ENCODE results near the gene MCRIP2.

MCRIP2 gene

GRCh38 chr16:672371-672770 lies 30.7 kb downstream of the MCRIP2 start:
- DNase-seq, result no peak

GRCh38 chr16:672851-673250 lies 31.2 kb downstream of the MCRIP2 start:
- no peak for DNase-seq

GRCh38 chr16:673399-673991 lies 31.9 kb downstream of the MCRIP2 start:
- no peak for DNase-seq

GRCh38 chr16:674214-674881 lies 32.7 kb downstream of the MCRIP2 start:
- DNase-seq, result no peak

DNA sequence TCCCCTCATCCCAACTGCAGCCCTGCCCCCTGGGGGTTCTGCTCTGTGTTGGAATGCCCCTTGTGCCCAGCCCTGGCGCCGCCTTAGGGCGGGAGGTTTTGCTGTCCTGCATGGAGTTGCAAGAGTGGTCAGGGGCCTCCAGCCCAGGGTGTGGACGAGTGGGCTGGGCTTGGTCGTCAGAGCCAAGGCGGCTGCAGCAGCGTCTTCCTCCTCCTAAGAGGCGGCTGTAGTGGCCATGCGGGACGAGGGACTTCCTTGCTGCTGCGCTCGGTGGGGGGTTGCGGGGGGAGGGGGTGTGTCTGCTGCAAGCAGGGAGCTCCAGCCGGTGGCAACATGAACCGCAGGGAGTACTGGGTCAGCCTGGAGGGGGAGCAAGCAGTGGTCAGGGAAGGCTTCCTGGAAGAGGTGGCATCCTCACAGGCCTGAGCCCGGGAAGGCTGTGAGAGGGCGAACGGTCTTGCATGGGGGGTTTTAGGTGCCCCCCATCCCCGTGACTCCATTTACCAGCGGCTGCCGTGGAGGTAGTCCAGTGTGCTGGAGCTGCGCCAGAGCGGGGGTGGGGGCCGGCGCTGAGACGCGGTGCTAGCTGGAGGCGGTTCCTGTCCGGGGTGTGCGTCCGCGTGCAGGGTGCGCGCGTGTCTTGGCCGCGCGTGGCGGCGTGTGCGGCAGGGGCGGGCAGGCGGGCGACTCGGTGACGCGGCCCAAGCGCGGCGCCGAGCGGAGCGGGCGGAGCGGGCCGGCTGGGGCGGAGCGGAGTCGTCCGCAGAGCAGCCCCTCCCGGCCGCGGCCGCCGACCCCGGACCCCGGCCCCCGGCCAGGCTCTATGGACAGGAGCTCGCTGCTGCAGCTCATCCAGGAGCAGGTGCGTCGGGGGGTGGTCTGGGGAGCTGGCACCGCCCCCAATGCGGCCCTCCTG lies 33.6 kb downstream of the MCRIP2 start, which contains the start of gene RHBDL1:
Gene RHBDL1, plus strand, starts transcription at position 704 of the 916 bp plus-strand sequence. Its CDS starts 120 bp downstream, at position 824.
- DNase-seq, result peak; percentile 52

- no peak for DNase-seq
Observed at GRCh38 chr16:675884-676564, 34.4 kb downstream of the MCRIP2 start.

DNA sequence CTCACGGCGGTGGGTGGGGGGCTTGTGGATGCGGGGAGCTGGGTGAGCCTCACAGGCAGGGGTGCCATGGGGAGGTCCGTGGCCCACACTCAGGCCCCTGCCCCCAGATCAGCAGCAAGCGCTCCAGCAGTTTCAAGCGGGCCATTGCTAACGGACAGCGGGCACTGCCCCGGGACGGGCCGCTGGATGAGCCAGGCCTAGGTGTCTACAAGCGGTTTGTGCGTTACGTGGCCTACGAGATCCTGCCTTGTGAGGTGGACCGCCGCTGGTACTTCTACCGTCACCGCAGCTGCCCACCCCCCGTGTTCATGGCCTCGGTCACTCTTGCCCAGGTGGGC lies 34.9 kb downstream of the MCRIP2 start:
- no peak for DNase-seq

- DNase-seq, result no peak
Observed at GRCh38 chr16:676913-677312, 35.3 kb downstream of the MCRIP2 start.

- DNase-seq, result no peak
Observed at GRCh38 chr16:677316-678190, 35.9 kb downstream of the MCRIP2 start.

- DNase-seq, result no peak
Observed at GRCh38 chr16:678209-678857, 36.7 kb downstream of the MCRIP2 start.

- DNase-seq, result peak; percentile 51
Observed at GRCh38 chr16:678858-679813, 37.5 kb downstream of the MCRIP2 start.

DNA sequence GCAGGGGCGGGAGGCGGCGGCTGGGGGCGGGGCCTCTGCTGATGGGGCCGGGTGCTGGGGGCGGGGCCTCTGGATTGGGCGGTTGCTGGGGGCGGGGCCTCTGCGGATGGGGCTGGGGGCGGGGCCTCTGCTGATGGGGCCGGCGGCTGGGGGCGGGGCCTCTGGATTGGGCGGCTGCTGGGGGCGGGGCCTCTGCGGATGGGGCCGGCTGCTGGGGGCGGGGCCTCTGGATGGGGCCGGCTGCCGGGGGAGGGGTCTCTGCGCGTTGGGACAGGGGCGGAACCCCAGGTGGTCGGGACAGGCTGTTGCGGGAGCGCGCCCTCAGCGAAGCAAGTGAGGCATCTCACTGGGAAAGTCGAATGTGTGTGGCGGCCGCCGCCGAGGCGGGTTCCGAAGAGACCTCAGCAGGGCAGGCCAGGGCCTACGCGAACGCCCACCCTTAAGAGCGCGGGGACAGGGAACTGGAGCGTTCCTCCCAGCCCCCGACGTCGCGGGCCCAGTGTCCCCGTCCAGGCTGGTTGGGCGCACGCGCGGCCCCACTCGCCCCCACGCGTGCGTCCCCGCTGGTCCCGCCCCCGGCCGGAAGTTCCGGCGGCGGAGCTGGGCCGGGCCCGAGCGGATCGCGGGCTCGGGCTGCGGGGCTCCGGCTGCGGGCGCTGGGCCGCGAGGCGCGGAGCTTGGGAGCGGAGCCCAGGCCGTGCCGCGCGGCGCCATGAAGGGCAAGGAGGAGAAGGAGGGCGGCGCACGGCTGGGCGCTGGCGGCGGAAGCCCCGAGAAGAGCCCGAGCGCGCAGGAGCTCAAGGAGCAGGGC lies 38.4 kb downstream of the MCRIP2 start, which contains the start of gene STUB1:
Gene STUB1, plus strand, starts transcription at position 597 of the 811 bp plus-strand sequence. Its CDS starts 116 bp downstream, at position 713.
- DNase-seq, result peak; percentile 84

DNA sequence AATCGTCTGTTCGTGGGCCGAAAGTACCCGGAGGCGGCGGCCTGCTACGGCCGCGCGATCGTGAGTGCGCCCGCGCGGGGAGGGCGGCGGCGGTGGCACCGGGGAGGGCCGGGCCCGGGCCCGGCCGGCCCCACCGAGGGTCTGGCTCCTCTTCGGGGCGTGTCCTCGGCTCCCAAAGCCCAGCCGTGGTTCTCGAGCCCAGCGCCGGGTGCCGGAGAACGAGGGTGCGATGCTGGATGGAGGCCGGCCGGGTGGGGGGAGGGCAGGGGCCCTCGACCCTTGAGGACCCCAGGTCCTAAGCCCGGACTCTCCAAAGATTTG lies 39.0 kb downstream of the MCRIP2 start:
- no peak for DNase-seq

DNA sequence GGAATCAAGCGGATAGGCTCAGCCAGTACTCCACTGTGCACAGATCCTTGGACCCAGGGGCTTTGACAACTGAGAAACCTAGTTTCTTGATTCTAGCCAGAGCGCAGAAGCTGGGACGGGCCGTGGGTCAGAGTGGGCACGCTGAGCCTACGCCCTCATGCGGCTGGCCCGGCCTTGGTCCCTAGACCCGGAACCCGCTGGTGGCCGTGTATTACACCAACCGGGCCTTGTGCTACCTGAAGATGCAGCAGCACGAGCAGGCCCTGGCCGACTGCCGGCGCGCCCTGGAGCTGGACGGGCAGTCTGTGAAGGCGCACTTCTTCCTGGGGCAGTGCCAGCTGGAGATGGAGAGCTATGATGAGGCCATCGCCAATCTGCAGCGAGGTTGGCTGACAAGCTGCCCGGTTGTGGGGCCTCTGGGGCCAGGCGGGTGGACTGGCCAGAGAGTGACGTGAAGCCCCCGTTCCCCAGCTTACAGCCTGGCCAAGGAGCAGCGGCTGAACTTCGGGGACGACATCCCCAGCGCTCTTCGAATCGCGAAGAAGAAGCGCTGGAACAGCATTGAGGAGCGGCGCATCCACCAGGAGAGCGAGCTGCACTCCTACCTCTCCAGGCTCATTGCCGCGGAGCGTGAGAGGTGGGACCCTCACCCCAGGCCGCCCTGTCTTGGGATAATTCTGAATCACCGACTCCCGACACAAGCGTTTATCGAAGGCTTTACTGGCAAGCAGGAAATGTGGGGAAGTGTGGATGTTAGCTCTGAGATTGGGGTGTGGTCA lies 39.5 kb downstream of the MCRIP2 start:
- no peak for DNase-seq

- DNase-seq, result no peak
Observed at GRCh38 chr16:681746-682427, 40.3 kb downstream of the MCRIP2 start.

- no peak for DNase-seq
Observed at GRCh38 chr16:682493-683395, 41.1 kb downstream of the MCRIP2 start.
